LNCaP clone FGC (cell line): ENCODE results near the gene DCLRE1A.
"Not testable (repeated sequence)": the region's sequence is repeated elsewhere in the genome, so short reads cannot be mapped to it uniquely, and the experiment has no call there.

ENCODE experiments used
- DNase-seq: peaks from one replicate; pipeline ENCODE4 v3.0.0-alpha.2; 2011; ENCODE audit warnings: low read depth
- H3K4me3 ChIP-seq: 2 replicates; pipeline ENCODE4 v1.5.1; 2011; ENCODE audit warnings: mild to moderate bottlenecking, low read depth, low read length, control low read depth
- CTCF ChIP-seq: IDR thresholded peaks from 2 replicates; pipeline ENCODE4 v1.5.1; 2012; ENCODE audit warnings: mild to moderate bottlenecking; ENCODE audit not compliant: control insufficient read depth, insufficient read depth; ENCODE audit errors: extremely low read depth

Gene DCLRE1A

GRCh38 chr10:113849140-113849803, 4.6 kb downstream of the DCLRE1A start:
- no peak for DNase-seq
- no peak for TF ChIP-seq CTCF
- no peak overlapping the region for H3K4me3 ChIP-seq

GRCh38 chr10:113846036-113846435, 7.8 kb downstream of the DCLRE1A start:
- no peak overlapping the region for H3K4me3 ChIP-seq
- TF ChIP-seq CTCF = no peak
- no peak for DNase-seq

- no peak for DNase-seq
- TF ChIP-seq CTCF = no peak
- no peak overlapping the region for H3K4me3 ChIP-seq
Observed at GRCh38 chr10:113843972-113844485, 9.9 kb downstream of the DCLRE1A start.

- no peak overlapping the region for H3K4me3 ChIP-seq
- TF ChIP-seq CTCF = no peak
- DNase-seq = no peak
Observed at GRCh38 chr10:113842171-113842570, 11.7 kb downstream of the DCLRE1A start.

- not testable (repeated sequence) for DNase-seq, H3K4me3 ChIP-seq
Observed at GRCh38 chr10:113828567-113828966, 25.3 kb downstream of the DCLRE1A start.

GRCh38 chr10:113825791-113826190, 28.1 kb downstream of the DCLRE1A start:
- no peak for DNase-seq
- no peak for TF ChIP-seq CTCF
- no peak overlapping the region for H3K4me3 ChIP-seq

GRCh38 chr10:113823389-113823788, 30.5 kb downstream of the DCLRE1A start:
- TF ChIP-seq CTCF = no peak
- no peak for DNase-seq
- H3K4me3 ChIP-seq = no peak overlapping the region
